Kidney capillary endothelial cell (primary cell): ENCODE results near the gene JAML.
A peak's percentile ranks its signal among the peaks of the same experiment; 100 is the strongest.

Source experiments
- DNase-seq: peaks from one replicate; pipeline ENCODE4 v3.0.0-alpha.2; 2018; ENCODE audit warnings: low spot score

JAML gene

DNA sequence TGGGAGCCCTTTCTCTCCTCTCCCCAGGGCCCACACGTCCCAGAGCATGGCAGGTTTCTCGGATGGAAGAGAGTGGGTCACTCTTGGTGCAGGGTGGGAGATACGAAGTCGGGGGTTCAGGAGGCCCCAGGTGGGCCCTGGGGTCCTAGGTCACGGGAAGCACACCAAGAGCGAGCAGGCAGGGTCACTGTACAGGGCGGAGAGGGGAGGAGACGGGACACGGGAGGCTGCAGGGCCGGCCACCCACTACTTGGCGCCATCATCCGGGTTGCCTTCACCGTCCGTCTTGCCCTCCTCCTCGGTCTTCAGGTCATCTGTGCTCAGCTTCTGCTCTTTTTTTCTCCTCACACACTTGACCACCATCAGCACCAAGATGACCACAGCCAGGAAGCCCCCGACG is 58.2 kb downstream of the JAML start:
- no peak for DNase-seq

DNA sequence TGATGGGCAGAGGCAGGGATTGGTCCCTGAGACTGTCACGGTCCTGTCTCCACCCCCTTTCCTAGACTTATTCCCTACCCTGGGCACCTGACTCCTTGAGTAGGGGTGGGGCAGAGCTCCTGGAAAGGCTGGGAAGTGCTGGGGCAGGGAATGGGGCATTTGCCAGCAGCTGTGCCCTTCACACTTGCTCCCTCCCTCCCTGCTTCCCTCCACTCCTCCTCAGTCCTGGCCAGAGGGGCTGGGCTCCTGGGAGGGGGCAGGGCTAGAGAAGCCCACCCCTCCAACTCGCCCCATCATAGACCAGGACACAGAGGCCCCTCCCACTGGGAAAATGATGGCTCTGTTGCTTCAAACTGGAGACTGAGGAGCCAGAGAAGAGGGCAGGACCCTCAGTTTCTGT is 59.9 kb downstream of the JAML start:
- DNase-seq: no peak

DNA sequence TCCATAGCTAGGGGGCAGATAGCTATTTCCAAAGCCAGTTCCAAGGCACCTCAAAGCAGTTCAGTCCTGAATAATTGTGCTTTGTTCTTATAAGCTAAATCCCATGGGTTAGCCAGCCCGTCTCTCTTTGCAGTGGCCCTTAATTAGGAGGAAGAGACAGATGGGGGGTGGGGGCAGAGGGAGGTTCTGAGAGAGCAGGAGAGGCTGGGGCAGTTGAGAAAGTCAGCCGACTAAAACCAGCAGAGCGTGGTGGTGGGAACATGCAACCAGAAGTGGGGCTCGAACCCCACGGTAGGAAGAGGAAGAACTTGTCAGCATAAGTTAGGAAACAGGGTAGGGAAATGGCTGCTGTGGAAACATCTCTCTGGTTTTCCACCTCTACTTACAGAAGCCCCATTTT is 61.3 kb downstream of the JAML start:
- DNase-seq: no peak

DNA sequence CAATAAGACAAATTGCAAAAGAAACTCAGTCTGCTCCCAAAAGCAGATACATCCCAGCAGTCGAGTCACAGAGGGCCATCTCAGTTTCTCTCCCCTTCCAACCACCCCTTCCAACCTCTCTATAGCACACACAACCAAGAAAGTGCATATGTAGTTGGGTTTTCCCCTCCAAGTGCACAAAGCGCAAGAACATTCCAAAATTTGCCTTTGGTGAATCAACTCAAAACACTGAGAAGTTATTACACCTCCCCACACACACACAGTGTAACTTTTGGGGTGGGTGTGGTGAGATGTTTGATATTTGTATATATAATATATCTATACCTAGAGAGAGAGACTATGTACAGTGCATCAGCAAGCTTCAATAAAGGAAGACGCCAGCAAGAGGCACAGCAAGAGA is 62.0 kb downstream of the JAML start:
- no peak for DNase-seq

DNA sequence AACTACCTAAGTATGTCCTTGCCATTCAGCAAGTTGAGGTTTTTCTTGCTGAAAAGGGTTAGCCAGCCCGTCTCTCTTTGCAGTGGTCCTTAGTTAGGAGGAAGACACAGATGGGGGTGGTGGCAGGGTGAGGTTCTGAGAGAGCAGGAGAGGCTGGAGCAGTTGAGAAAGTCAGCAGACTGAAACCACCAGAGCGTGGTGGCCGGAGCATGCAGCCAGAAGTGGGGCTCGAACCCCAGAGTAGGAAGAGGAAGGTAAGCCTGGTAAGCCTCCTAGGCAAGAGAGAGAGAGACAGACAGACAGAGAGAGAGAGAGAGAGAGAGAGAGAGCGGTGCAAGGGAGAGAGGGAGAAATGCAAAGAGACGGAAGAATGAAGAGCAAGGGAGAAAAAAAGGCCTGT is 63.0 kb downstream of the JAML start:
- no peak for DNase-seq

DNA sequence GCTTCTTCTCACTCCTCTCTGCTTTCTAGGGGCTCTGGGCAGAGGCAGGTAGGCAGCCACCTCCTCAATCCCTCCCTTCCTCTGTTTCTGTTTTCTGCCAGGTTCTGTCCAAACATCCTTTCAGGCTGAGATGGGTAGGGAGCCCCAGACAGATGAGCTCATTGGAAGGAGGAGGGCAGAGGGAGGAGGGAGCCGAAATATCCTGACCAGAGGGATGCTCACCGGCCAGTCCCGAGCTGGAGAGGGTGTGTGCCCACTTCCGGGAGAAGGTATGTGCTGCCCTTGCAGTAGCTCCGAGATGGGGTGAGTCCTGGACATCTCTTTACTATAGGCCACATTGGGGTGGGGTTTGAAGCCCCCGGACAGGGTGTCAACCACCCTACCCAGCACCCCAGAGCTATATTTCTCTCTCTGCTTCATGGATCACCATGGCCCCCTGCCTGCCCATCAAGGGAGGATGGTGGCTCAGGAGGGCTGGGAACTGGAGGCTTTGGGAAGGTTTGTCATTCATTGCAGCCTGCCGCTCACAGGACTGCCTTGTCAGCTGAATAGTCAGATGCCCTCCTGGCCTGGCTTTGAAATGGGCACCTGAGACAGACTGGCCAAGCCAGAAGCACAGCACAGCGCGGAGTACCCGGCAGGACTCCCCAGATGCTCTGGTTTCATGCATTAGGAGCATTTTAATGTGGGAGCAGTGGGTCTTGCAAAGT is 67.5 kb downstream of the JAML start:
- no peak for DNase-seq

DNA sequence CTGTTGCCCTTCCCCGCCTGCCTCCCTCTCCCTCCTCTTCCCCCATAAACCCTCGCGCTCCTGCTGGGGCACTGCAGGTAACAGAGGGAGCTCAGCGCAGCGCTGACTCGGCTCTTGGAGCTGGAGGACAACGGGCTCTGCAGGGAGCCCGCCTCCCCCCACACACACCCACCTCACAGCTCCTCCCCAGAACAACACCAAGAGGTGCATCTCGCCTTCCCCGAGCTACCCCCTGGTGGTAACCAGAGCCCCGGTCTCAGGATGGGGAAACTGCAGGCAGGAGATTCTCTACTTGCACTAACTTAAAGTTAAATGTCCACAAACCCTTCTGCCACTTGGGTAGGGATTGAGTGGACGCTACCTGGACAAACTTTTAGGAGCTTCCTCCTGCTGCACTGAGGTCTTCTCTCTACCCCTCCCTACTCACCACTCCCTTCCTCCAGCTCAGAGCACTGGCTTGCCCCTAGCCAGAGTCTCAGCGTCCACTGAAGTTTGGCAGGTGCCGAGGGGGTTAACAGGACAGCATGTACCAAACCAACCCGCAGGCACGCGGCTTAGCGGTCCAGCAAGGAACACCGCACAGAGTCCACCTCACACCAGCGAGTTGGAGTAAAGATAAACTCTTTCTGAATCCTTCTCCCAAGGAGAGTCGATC is 68.2 kb downstream of the JAML start:
- no peak for DNase-seq

DNA sequence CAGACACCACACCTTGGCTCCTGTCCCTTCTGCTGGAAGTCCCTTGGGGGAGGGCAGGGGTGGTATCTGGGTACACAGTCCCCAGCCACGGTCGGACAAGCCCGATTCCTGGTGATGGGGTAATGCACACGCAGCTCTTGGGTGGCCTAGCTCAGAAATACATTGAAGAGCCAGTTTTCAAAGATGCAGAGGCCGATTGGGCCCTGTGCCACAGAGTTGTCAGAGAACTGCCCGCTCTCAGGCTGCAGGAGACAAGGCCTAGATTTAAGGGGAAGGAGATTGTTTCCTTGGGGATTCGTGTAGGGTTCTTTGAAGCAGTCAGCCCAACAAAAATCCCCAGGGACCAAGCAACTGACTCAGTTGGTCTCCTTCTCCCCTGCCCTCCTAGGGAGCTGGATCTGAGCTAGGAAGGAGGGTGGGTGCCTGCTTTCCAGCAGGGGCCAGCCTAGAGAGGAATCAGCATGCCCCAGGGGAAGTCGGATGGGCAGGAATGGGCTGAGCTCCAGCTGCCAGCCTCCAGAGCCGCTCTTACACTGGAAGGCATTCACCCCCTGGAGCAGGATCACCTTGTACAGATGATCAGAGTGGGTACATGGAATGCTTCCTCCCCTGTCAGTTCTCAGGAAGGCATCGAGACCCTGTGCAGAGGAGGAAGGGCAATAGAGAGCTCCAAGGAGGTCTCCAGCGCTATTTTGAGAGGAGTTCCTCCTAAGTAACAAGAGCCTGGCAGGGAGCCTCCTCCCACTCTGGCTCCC is 68.9 kb downstream of the JAML start:
- DNase-seq: no peak

DNA sequence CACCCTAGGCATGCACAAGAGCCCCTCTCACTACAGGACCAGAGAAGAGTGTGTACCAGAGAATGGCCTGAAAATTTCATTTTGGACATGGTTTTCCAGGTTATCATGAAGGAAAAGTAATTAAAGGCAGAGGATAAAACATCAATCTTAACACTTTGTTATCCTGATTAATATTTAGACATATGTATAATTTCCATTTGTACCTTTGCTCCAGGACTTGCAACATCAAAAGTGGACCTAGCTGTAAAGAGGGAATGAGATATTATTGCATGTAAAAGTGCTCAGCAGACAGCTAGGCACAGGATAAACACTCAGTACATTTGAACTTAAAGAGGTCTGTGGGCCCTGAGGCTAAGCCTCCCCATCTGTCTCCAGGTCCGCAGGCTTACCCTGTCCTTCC is 70.2 kb downstream of the JAML start:
- no peak for DNase-seq

DNA sequence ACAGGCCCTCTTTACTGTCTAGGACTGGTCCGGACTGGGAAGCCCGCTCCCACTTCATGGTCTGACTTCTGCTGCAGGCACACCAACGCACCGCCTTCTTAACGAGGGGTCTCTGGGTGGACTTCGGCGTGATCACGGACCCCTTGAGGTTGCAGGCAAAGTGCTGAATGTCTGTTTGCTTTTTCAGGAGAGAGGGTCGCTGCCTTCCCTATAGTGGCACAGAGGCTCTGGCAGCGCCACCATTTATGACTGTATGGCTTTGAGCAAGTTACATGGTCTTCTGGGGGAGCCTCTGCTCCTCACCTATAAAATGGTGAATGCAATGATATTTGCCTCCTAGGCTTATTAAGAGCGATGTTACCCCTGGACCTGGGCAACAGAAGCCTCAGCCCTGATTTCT is 70.8 kb downstream of the JAML start:
- DNase-seq: no peak

DNA sequence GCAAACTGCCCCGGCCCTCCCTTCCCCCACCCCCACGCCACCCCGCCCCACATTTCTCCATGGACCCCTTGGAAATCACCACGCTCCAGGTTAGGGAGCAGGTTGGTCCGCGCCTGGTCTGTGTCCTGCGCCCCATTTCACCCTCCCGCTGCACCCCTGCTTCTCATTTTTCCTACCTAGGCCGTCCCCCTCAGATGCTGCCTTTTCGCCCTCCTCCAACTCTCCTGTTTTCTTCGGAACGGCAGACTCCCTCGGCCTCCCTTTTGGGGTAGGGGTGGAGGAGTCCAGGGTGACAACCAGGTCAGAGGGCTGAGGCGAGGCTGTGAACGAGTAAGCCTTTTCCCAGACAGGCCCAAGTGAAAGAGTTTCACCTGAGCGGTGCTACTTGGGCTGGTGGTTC is 71.3 kb downstream of the JAML start:
- no peak for DNase-seq

DNA sequence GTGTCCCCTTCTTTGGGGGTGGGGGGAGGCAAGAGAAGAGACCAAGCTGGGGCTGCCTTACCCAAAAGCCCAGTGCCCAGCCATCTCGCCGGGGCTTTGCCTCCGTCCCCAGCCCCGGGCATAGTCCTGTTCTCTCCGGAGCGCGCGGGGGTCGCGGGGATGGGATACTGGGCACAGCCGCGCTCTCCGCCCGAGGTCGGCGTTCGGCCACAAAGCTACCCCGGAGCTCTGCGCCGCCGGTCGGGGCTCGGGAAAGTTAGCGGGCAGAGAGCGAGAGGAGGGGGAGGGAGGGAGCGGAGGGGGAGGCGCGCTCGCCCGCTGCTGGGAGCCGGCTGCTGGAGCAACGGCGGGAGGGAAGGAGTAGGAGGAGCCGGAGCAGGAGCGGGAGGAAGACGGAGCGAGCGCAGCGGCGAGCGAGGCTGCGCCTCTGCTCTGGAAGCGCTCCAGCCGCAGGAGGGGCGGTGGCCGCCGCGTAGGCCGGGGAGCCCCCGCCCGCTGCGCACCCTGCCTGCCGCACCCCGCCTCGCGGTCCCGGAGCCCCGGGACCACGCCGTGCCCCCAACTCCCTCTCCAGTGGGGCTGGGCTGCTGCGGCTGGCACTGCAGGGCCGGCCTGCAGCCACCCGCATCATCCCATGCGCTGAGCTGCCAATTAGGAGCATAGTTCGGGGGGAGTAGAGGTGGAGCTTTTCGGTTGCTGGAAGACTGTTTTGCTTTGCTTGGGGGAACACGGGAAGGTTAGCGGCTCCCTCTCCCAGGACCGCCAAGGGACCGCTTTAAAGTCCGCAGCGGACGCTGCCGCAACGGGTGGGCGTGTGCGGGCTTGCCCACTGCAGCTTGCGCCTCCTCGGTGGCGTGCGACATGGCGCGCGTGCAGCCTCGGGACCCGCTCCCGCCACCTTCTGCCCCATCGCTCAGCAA is 72.0 kb downstream of the JAML start, which contains the start of gene SCN4B:
Gene SCN4B (minus strand): TSS at position 272 of the 920 bp plus-strand sequence. CDS start 150 bp downstream, at position 122.
- DNase-seq: peak; percentile 24

DNA sequence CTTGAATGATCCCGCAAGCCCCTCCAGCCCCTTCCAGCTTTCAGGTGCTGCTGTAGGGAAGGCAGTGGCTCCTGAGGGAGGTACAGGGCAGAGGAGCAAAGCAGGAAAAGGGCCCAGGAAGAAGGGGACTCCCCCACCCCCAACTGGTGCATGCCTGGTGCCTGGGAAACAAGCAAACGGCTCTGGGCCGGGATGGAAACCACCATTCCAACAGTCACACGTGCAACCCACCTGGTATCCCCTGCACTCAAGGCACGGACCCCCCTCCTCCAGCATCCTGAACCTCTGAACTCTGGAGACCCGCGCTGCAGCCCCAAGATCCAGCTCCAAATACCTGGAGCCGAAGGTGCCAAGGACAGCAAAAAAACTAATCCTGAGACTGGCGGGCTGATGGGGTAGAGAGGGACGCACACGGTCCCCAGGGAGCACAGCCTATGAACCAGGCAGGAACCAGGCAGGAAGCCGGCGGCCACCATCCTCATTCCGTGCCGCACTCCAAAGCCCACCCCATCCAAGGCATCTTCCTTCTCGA is 72.7 kb downstream of the JAML start:
- no peak for DNase-seq

DNA sequence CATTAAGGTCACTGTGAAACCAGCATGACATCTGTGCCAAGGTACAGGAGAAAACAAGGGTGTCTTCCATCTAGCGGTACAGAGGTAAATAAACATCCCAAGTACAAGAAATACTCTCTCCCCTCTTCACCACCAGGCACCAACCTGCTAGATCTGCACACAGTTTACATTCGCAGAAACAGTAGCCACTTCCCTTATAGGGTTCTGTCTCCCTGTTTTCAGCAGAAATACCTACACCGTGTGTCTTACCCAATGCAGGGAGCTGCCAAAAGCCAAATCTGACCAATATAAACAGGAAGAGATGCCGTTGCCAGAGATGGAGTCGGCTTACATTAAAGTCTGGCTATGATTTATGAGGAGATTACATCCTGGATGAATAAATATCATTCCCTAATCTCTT is 73.4 kb downstream of the JAML start:
- no peak for DNase-seq

DNA sequence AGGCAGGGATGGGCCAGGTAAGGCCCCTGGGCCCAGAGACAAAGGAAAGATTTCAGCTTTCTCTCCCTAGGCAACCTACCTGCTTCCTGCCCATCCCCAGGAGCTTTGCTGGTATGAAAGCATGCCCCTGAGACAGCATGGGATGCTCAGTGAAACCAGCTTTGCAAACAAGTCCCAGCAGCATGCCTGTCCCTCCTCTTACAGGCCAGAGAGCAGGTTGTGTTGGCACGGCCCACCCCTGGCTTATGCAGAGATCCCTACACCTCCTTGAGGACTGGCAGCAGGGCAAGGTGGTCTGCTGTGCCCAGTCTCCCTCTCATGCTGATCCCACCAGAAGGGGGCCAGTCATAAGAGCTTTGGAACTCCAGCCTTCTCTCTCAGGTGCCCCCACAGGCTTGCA is 75.3 kb downstream of the JAML start:
- no peak for DNase-seq

DNA sequence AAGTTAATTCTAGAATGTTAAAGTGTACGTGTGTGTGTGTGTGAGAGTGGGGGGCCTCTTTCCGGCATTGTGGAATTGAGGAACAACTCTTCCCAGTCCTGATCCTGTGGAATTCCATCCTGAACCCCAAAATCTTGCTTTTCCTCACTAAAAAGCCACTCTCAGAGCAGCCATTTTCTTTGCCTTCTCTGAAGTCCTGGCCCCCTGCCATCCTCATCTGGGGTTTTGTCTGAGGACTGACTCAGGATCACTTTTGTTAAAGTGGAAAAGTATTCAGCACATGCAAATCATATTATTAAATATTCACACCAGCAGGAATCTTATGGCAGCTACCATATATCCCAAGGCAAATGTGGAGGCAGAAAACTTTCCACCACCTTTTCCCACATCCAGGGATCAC is 76.0 kb downstream of the JAML start:
- no peak for DNase-seq

DNA sequence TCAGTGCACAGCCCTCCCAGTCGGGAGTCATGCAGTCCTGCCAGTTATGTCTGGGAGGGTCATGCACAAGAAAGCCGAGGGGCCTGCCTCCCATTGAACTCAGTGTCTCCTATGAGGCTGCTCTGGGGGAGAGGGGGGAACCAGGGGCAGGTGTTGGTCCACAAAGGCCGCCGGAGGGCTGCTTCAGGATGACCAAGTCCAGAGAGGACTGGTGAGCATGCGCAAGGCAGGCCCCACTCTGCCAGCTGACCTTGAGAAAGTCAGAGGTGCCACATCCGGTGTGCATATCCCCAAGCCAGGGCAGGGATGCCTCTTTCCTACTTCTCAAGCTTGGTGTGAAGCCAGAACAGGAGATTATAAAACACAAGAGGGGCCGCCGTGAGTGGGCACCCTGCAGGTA is 76.6 kb downstream of the JAML start:
- DNase-seq: no peak

DNA sequence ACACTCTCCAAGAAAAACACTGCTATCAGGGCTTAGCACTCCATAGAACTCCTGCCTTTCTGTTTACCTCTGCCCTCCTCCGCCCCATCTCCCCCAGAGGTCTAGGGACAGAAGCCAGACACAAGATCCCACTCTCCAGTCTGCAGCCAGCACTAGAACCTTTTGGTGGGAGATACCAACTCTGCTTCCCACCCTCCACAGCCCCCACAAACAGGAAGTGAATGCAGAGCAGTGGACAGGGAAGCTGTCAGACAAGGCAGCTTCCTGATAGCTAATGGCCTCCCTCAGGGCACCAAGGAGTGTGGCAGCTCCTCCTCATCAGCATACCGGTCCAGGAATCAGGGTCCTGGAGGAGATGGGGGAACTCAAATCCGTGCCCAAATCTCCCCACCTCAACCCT is 77.3 kb downstream of the JAML start:
- no peak for DNase-seq

DNA sequence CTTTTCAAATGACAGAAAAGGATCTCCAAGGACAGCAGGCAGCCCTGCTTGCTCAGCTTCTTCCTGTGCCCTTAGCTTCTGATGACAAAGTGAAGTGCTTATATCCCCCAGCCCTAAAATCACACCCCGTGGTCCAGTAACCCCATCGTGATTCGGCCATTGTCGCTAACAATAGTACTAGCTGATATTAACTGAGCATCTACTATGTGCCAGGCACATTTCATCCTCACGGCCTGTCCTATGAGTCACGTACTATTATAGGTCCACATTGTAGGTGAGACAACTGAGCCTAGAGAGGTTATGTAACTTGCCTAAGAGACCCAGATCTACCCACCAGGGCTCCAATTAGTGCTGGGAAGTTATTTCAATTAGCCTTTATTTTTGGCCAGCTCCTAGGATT is 78.3 kb downstream of the JAML start:
- DNase-seq: no peak

DNA sequence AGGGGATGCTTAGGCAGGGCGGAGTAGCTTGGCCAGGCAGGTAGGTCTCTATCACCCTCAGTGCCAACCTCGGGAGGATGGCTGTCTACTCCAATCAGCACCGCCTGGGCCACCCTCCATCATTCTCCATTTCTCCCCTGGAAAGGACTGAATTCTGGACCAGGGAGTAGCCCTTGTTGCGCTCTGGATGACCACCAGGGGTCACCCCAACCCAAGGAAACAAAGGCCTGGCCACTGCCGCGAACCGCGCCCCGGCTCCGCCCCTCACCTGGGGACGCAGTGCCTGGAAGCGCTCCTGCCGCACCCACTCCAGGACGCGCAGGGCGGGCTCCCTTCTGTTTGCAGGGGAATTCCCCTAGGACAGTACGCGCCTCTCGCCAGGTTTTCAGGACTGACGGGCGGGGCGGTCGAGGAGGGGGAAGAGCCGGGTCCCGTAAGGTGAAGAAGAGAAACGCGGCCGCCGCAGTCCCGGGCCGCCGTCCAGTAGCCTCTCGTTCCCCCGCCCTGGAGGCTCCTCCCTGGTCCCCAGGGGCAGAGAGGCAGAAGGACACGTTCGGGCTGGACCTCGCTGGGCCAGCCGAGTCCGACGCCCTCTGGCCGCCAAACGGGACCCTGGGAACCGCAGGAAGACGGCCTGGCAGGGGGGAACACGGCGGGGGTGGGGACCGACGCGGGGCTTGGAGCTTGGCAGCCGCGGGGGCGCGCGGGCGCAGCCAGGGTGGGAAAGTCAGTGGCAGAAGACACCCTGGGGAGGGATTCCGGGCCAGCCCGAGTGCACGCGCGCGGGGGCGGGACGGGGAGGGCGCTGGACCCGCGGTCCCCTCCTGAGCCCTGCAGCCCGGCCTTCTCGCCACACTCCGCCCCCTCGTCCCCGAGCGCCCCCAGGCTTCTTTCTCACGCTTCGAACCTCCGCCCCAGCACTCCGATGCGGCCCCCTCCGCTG is 79.3 kb downstream of the JAML start:
- DNase-seq: peak; percentile 75
